Neural progenitor cell (in vitro differentiated cells): ENCODE data around the gene MRPS14. TPM values are rescaled to one million over a fixed set of nuclear protein-coding genes. Genes with fewer than 3 reads are reported as not detected.

Experiments used
- DNase-seq: peaks from one replicate; pipeline ENCODE4 v3.0.0-alpha.2; 2016; ENCODE audit warnings: low spot score
- H2AFZ ChIP-seq: fragments of 200-600 bp; sonication (generic); replicated peaks from 2 replicates; pipeline ENCODE4 v1.6.1; 2016; ENCODE audit warnings: antibody characterized with exemption
- H3F3A ChIP-seq: fragments of 200-600 bp; sonication (generic); 2 replicates; pipeline ENCODE4 v1.6.1; 2016; ENCODE audit warnings: antibody characterized with exemption, low read depth
- H3K27ac ChIP-seq: fragments of 200-600 bp; sonication (generic); 2 replicates; pipeline ENCODE4 v1.5.1; 2016; ENCODE audit warnings: mild to moderate bottlenecking
- H3K27me3 ChIP-seq: fragments of 200-600 bp; sonication (generic); 2 replicates; pipeline ENCODE4 v1.6.1; 2016; ENCODE audit warnings: mild to moderate bottlenecking, moderate library complexity
- H3K36me3 ChIP-seq: fragments of 200-600 bp; sonication (generic); 2 replicates; pipeline ENCODE4 v1.5.1; 2016
- H3K4me1 ChIP-seq: fragments of 200-600 bp; sonication (generic); 2 replicates; pipeline ENCODE4 v1.6.1; 2016; ENCODE audit warnings: mixed run types
- H3K4me2 ChIP-seq: fragments of 200-600 bp; sonication (generic); 2 replicates; pipeline ENCODE4 v1.6.1; 2016
- H3K4me3 ChIP-seq: fragments of 200-600 bp; sonication (generic); 2 replicates; pipeline ENCODE4 v1.5.1; 2016
- H3K79me2 ChIP-seq: fragments of 200-600 bp; sonication (generic); 2 replicates; pipeline ENCODE4 v1.6.1; 2016; ENCODE audit warnings: low read depth
- H3K9ac ChIP-seq: fragments of 200-600 bp; sonication (generic); 2 replicates; pipeline ENCODE4 v1.6.1; 2016
- H3K9me3 ChIP-seq: fragments of 200-600 bp; sonication (generic); 2 replicates; pipeline ENCODE4 v1.5.1; 2016; ENCODE audit warnings: low read depth
- H4K20me1 ChIP-seq: fragments of 200-600 bp; sonication (generic); 2 replicates; pipeline ENCODE4 v1.6.1; 2016; ENCODE audit warnings: low read depth
- H3K27ac Mint-ChIP-seq: 3 replicates; pipeline ENCODE4 v1.8.0; 2021; ENCODE audit warnings: mixed read lengths
- H3K27me3 Mint-ChIP-seq: 2 replicates; pipeline ENCODE4 v1.8.0; 2022; ENCODE audit warnings: low read depth, mild to moderate bottlenecking, inconsistent platforms, moderate library complexity, mixed read lengths; ENCODE audit not compliant: insufficient read depth
- H3K36me3 Mint-ChIP-seq: 3 replicates; pipeline ENCODE4 v1.8.0; 2021; ENCODE audit warnings: mixed read lengths
- H3K4me1 Mint-ChIP-seq: 3 replicates; pipeline ENCODE4 v1.8.0; 2021; ENCODE audit warnings: mixed read lengths
- H3K4me3 Mint-ChIP-seq: 3 replicates; pipeline ENCODE4 v1.8.0; 2021; ENCODE audit warnings: mild to moderate bottlenecking, moderate library complexity, mixed read lengths
- H3K9me3 Mint-ChIP-seq: 3 replicates; pipeline ENCODE4 v1.8.0; 2020; ENCODE audit warnings: mixed read lengths
- CTCF ChIP-seq: fragments of 200-600 bp; sonication (generic); IDR thresholded peaks from 2 replicates; pipeline ENCODE4 v1.5.1; 2017; ENCODE audit warnings: antibody characterized with exemption, mild to moderate bottlenecking
- EZH2 ChIP-seq: fragments of 200-600 bp; sonication (generic); IDR thresholded peaks from 2 replicates; pipeline ENCODE4 v1.6.1; 2017; ENCODE audit warnings: antibody characterized with exemption, mild to moderate bottlenecking, moderate library complexity
- EZH2phosphoT487 ChIP-seq: fragments of 200-600 bp; sonication (generic); IDR thresholded peaks from 2 replicates; pipeline ENCODE4 v1.6.1; 2017; ENCODE audit warnings: antibody characterized with exemption
- total RNA-seq: library from RNA; depleted of rRNA; stranded (reverse); fragments of >200 nt; gene quantifications from 2 replicates; pipeline ENCODE4 v1.2.3, GENCODE V29; 2015; ENCODE audit warnings: low replicate concordance

The MRPS14 gene
- total RNA-seq, 1 donor from 2014 or later = 35.1 TPM

- Histone ChIP-seq H3K9ac (no peak overlapping the region), H4K20me1 (peaks cover 41% of the 10 kb centered on the region), H3F3A (no peaks in the 10 kb centered on the region), H3K79me2 (peaks cover 91% of the 10 kb centered on the region), H3K36me3 (peaks cover 28% of the 10 kb centered on the region), H3K27ac (no peak overlapping the region), H2AFZ (no peak overlapping the region), H3K9me3 (no peaks in the 10 kb centered on the region), H3K4me1 (peaks cover 17% of the 10 kb centered on the region), H3K4me2 (no peak overlapping the region), H3K4me3 (no peak overlapping the region), H3K27me3 (no peaks in the 10 kb centered on the region)
- Mint-ChIP-seq H3K27me3 (no peaks in the 10 kb centered on the region), H3K4me1 (peaks cover 25% of the 10 kb centered on the region), H3K36me3 (peaks cover 22% of the 10 kb centered on the region), H3K4me3 (no peak overlapping the region), H3K27ac (no peak overlapping the region), H3K9me3 (no peaks in the 10 kb centered on the region)
- no peak for DNase-seq
- TF ChIP-seq CTCF (no peak), EZH2 (no peak), EZH2phosphoT487 (no peak)
Measured at GRCh38 chr1:175005085-175005783, 18.0 kb downstream of the MRPS14 start.

- Mint-ChIP-seq H3K9me3 (no peaks in the 10 kb centered on the region), H3K27me3 (no peaks in the 10 kb centered on the region), H3K4me3 (no peak overlapping the region), H3K27ac (no peak overlapping the region), H3K4me1 (peaks cover 25% of the 10 kb centered on the region), H3K36me3 (peaks cover 18% of the 10 kb centered on the region)
- Histone ChIP-seq H3F3A (peaks cover 9% of the 10 kb centered on the region), H3K4me3 (no peak overlapping the region), H3K4me1 (peaks cover 17% of the 10 kb centered on the region), H3K27ac (no peak overlapping the region), H3K36me3 (peaks cover 17% of the 10 kb centered on the region), H2AFZ (no peak overlapping the region), H3K9me3 (no peaks in the 10 kb centered on the region), H3K79me2 (peaks cover 86% of the 10 kb centered on the region), H4K20me1 (peaks cover 41% of the 10 kb centered on the region), H3K27me3 (no peaks in the 10 kb centered on the region), H3K4me2 (peak overlapping the region; percentile 3), H3K9ac (no peak overlapping the region)
- DNase-seq = no peak
- no peak for TF ChIP-seq EZH2
- no peak for TF ChIP-seq EZH2phosphoT487
- TF ChIP-seq CTCF = no peak
Measured at GRCh38 chr1:175003521-175003920, 19.7 kb downstream of the MRPS14 start.

- no peaks in the 10 kb centered on the region for H3K27me3 ChIP-seq
- peaks cover 12% of the 10 kb centered on the region for H3K36me3 ChIP-seq
- Mint-ChIP-seq H3K9me3 (no peaks in the 10 kb centered on the region), H3K4me3 (no peak overlapping the region), H3K27me3 (no peaks in the 10 kb centered on the region), H3K36me3 (peaks cover 15% of the 10 kb centered on the region), H3K27ac (no peak overlapping the region), H3K4me1 (peaks cover 25% of the 10 kb centered on the region)
- peaks cover 9% of the 10 kb centered on the region for H3F3A ChIP-seq
- no peaks in the 10 kb centered on the region for H3K9me3 ChIP-seq
- peaks cover 38% of the 10 kb centered on the region for H4K20me1 ChIP-seq
- no peak overlapping the region for H3K27ac ChIP-seq
- no peak for DNase-seq
- H3K4me3 ChIP-seq = no peak overlapping the region
- H3K4me1 ChIP-seq = peaks cover 20% of the 10 kb centered on the region
- TF ChIP-seq EZH2 (no peak), CTCF (no peak), EZH2phosphoT487 (no peak)
- H3K79me2 ChIP-seq = peaks cover 84% of the 10 kb centered on the region
- peak overlapping the region; percentile 88 for H3K4me2 ChIP-seq
- H3K9ac ChIP-seq = no peak overlapping the region
- no peak overlapping the region for H2AFZ ChIP-seq
Measured at GRCh38 chr1:175002910-175003517, 20.2 kb downstream of the MRPS14 start.
